ENCODE results near the gene POTEE. TPM values are rescaled to one million over a fixed set of nuclear protein-coding genes. Genes with fewer than 3 reads are reported as not detected.
"Not testable (repeated sequence)": the region's sequence is repeated elsewhere in the genome, so short reads cannot be mapped to it uniquely, and the experiment has no call there.

Gene POTEE
- total RNA-seq (0.21 and 0.31 TPM in 2 replicates), polyA plus RNA-seq (0.06 TPM in 1 of 2 replicates, not detected in the other), polyA minus RNA-seq (0.45 and 0.49 TPM in 2 replicates), Bru-seq, nascent RNA (percentile 17 among the genes with signal in this experiment), BruChase-seq, experiment 1, labeled RNA remaining after a 6-hour chase (percentile 24 among the genes with signal in this experiment), BruChase-seq, experiment 2, labeled RNA remaining after a 2-hour chase (percentile 24 among the genes with signal in this experiment)
- polyA plus RNA-seq (2011; cell fraction: cytosol; rRNA removed) = 0.03 TPM in 2 replicates
- polyA plus RNA-seq (2011; cell fraction: nucleus; rRNA removed) = 0.49 and 0.50 TPM in 2 replicates
- not detected in 2 replicates for polyA plus RNA-seq (2012)
- not detected for polyA minus RNA-seq (2011; cell fraction: cytosol; rRNA and poly(A)+ RNA removed)
- 3.0 and 3.1 TPM in 2 replicates for polyA minus RNA-seq (2011; cell fraction: nucleus; rRNA and poly(A)+ RNA removed)
- long read RNA-seq = 0 reads

GRCh38 chr2:131209030-131209772 lies at the start of gene POTEE:
POTEE (plus strand) TSS chr2:131209536; CDS start chr2:131218403, 8,867 bp downstream.
- H3K27ac ChIP-seq (ENCODE audit: insufficient read depth, low read depth, low read length); DNase-seq (ENCODE audit: low read depth, low spot score); H3K9me1 ChIP-seq (replicated peaks; ENCODE audit: control insufficient read depth, extremely low read depth, insufficient read depth, low read length); H3K27me3 ChIP-seq (ENCODE audit: control insufficient read depth in 2 of 2, insufficient read depth in 2 of 2, low read length in 2 of 2); H4K20me1 ChIP-seq (replicated peaks; ENCODE audit: control insufficient read depth, extremely low read depth, insufficient read depth, low read length); intact Hi-C loops (cut with micrococcal nuclease); H3K79me2 ChIP-seq (ENCODE audit: control insufficient read depth, insufficient read depth, low read length); POLR2A ChIA-PET; FAIRE-seq; H3K9me3 ChIP-seq (replicated peaks; ENCODE audit: control insufficient read depth, insufficient read depth, low read length); H3K4me3 ChIP-seq (replicated peaks in 1 of 3; ENCODE audit: insufficient read depth in 1 of 3, low read depth in 1 of 3, low read length in 3 of 3); H3K9ac ChIP-seq (replicated peaks; ENCODE audit: extremely low read depth, insufficient read depth, low read length); H2AFZ ChIP-seq (ENCODE audit: low read depth, low read length); H3K4me1 ChIP-seq (ENCODE audit: control insufficient read depth, extremely low read depth, insufficient read depth, low read length); BruUV-seq (replicated peaks); H3K4me2 ChIP-seq (ENCODE audit: insufficient read depth, low read length); dilution Hi-C loops (cut with MboI; ENCODE audit: extremely low pct_ligation_motif_present, low sequenced_read_pairs); H3K36me3 ChIP-seq (ENCODE audit: control insufficient read depth in 2 of 2, extremely low read depth in 1 of 2, insufficient read depth in 2 of 2, low read length in 2 of 2); CTCF ChIA-PET: not testable (repeated sequence)

GRCh38 chr2:131165562-131165961 lies 43.8 kb upstream of the POTEE start:
- intact Hi-C loops (cut with micrococcal nuclease); BruUV-seq (replicated peaks); H3K9ac ChIP-seq (replicated peaks; ENCODE audit: extremely low read depth, insufficient read depth, low read length); H3K9me1 ChIP-seq (replicated peaks; ENCODE audit: control insufficient read depth, extremely low read depth, insufficient read depth, low read length); H3K9me3 ChIP-seq (replicated peaks; ENCODE audit: control insufficient read depth, insufficient read depth, low read length); H3K36me3 ChIP-seq (ENCODE audit: control insufficient read depth in 2 of 2, extremely low read depth in 1 of 2, insufficient read depth in 2 of 2, low read length in 2 of 2); H3K4me3 ChIP-seq (replicated peaks in 1 of 3; ENCODE audit: insufficient read depth in 1 of 3, low read depth in 1 of 3, low read length in 3 of 3); H3K27me3 ChIP-seq (ENCODE audit: control insufficient read depth in 2 of 2, insufficient read depth in 2 of 2, low read length in 2 of 2); FAIRE-seq; H3K27ac ChIP-seq (ENCODE audit: insufficient read depth, low read depth, low read length); dilution Hi-C loops (cut with MboI; ENCODE audit: extremely low pct_ligation_motif_present, low sequenced_read_pairs); H3K79me2 ChIP-seq (ENCODE audit: control insufficient read depth, insufficient read depth, low read length); POLR2A ChIA-PET; H4K20me1 ChIP-seq (replicated peaks; ENCODE audit: control insufficient read depth, extremely low read depth, insufficient read depth, low read length); H2AFZ ChIP-seq (ENCODE audit: low read depth, low read length); H3K4me2 ChIP-seq (ENCODE audit: insufficient read depth, low read length); H3K4me1 ChIP-seq (ENCODE audit: control insufficient read depth, extremely low read depth, insufficient read depth, low read length); DNase-seq (ENCODE audit: low read depth, low spot score): not testable (repeated sequence)
- CTCF ChIA-PET = interaction anchor here (0.6 to 1.3 kb wide), 3 partner anchors 9 to 508 kb away, joined by 3 read pairs; no protein-coding TSS in a partner anchor
